GM19351 (cell line): ENCODE data around the gene S100PBP.

Experiments
- ATAC-seq: cut with Tn5 transposase; IDR thresholded peaks from one replicate; pipeline ENCODE4 v1.9.1; 2021; ENCODE audit warnings: mild to moderate bottlenecking, moderate library complexity; ENCODE audit not compliant: unreplicated experiment

S100PBP gene

DNA sequence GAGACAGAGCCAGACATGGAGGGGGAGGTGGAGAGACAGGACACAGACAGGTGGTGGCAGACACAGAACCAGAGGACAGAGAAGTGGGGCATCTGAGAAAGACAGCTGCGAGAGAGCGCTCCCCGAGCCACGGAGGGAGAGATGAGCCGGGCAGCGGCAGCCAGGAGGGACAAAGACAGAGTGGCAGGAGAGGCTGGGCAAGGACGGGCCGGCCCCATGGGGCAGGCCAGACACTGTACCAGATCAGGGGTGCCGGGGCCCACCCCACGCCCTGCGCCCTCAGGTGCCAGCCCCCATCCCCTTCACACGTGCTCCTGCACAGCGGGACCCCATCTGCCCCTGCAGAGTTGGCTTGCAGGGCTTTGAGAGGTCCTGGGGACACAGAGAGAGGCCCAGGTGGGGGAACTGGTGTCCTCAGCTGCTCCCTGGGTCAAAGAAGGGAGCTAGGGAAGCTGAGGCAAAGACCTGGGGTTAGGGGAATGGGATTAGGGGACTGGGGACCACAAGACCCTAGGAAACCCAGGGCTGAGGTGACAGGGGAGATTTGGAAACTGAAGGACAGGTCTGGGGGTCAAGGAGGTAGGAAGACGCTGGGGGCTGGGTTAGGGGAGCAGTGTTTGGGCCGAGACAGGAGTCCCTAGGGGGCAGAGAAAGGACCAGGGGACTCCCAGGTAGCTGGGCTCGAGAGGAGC, 52.6 kb downstream of the S100PBP start:
- ATAC-seq: no peak

- no peak for ATAC-seq
These were observed 53.3 kb downstream of the S100PBP start, which contains the start of gene FNDC5 for GRCh38 chr1:32870615-32871363. Gene FNDC5 (minus strand): TSS chr1:32870912.

DNA sequence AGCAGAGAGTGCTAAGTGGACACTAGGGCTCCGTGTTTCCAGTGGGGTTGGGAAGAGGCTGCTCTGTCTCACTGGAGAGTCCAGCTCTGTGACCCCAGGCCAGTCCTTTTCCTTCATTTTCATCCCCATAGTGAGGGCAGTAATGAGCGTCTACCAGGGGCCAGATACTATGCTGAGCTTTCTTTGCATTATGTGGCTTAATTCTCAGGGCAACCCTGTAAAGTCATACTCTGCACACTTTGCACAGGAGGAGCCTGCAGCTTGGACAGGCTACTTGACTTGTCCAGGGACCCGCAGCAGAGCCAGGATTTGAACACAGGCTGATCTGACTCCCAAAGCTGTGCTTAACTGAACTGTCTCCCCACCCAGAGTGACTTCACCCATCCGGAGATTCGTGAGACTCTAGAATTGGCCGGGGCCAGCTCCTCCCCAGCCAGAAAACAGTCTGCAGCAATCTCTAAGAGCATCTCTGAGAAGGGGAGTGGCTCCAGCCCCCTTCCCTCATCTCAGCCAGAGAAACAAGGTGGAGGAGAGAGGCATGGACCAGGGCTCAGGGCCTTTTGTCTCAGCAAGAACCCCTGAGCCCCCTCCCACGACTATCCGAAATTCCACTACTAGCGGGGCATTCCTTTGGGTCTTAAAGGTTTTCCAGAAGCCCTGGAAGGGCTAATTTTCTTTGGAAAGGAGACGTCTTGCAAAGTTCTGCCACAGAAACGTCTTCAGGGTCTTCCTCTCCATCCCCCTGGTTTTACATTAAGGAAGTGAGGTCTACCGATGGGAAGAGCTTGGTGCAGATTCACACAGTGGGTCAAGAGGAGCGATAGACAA, 54.1 kb downstream of the S100PBP start:
- ATAC-seq: no peak

- ATAC-seq: no peak
These were observed 54.7 kb downstream of the S100PBP start for GRCh38 chr1:32872192-32872460.

- no peak for ATAC-seq
These were observed 56.0 kb downstream of the S100PBP start for GRCh38 chr1:32873484-32873883.

GRCh38 chr1:32874860-32875752, 57.7 kb downstream of the S100PBP start:
- no peak for ATAC-seq

DNA sequence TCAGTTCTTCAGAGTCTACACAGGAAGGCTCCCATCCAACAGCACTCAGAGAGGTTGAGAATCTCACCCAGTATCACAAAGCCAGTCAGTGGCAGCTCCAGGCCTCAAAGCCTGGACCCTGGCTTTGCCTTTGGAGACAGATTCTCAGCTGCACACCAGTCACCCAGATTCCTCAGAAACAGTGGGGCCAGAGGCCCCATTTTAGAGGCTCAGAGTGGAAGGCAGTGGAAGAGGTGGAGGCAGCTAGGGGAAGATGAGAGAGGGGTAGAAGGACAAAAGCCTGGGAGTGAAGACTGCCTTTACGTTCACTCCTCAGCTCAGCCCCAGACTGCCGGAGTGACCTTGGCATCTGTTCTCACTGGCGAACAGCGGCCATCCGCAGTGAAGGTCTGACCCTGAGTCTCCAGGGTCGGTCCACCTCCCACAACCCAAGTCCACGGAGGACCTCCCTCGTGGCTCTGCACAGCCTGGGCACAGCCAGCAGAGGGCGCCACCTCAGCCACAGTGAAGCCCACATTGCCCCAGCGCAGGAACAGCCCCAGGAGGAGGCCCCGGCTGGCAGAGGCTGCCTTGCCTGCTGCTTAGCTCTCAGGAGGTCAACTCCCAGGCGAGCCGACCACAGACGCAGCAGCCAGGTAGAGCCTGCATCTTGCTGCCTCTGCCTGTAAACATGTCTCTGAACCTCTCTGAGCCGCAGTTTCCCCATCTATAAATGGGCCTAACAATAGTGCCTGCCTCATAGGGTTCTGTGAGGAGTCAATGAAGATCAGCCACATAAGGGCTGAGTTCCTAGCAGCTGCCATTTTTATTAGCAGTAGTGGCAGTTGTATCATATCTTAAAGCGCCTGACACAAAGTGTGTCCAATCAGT, 59.1 kb downstream of the S100PBP start:
- no peak for ATAC-seq

- no peak for ATAC-seq
These were observed 60.0 kb downstream of the S100PBP start for GRCh38 chr1:32877211-32878110.

GRCh38 chr1:32878183-32878582, 60.7 kb downstream of the S100PBP start:
- no peak for ATAC-seq

DNA sequence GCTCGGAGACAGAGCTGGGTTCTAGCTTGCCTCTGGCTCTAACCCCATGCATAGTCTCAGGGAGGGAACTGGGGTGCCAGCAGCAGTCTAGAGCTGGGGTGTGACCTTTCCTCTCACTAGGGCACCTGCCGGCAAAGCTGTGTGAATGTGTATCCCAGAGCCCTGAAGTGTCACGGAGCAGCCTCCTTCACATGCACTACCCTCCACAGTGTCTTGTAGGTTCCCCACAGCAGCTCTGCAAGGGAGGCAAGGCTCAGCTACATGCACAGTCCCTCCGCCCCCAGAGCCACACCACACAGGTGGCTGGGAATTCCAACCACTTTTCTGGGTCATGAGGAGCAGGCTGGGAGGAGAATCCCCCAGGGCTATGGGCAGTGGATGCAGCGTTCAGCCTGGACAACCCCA, 61.2 kb downstream of the S100PBP start:
- no peak for ATAC-seq

GRCh38 chr1:32881291-32881690, 63.8 kb downstream of the S100PBP start:
- no peak for ATAC-seq

DNA sequence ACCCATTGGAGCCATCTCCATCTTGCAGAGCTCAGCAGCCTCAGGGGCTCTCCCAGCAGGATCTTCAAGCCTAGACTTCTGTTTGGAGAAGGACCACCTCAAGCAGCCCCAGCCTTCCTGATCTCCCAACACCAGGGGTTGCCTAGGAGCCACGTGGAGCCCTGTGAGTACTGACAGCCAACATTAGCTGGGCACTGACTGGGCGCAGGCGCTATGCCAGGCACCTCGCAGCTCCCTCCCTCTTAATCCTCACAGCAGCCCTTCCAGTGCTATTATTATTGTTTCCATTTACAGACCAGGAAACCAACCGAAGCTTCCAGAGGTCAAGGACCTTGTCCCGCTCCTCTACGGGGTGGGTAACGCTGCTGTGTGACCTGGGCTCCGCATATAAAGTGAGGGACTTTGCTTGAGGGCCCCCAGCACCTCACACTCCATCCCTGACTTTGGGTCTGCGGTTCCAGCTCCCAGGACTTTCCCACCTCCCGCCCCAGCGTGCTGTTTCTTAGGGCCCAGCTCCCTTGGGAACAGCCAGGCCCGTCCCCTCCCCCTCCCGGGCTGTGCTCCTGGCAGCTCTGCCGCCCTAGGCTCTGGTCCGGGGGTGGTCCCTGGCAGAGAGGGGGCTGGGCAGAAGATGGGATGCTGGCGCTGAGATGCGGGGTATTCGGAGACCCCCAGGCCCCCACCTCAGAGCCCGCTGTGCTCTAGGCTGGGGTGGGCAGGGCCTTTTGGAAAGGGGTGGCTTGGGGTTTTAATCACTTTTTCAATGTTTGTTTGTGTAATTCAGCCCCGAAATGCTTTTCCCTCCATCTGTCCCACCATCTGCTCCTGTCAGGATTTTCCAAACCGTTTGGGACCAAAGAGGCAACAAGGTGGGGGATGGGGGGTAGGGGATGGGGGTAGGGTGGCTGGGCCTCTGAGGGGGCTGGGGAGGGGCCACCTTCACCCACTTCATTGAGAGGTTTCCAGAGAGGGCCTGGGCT, 64.7 kb downstream of the S100PBP start:
- ATAC-seq: no peak

- ATAC-seq: no peak
These were observed 66.0 kb downstream of the S100PBP start for GRCh38 chr1:32883338-32884031.

GRCh38 chr1:32884032-32884372, 66.5 kb downstream of the S100PBP start:
- ATAC-seq: no peak

- no peak for ATAC-seq
These were observed 67.3 kb downstream of the S100PBP start for GRCh38 chr1:32884726-32885125.

DNA sequence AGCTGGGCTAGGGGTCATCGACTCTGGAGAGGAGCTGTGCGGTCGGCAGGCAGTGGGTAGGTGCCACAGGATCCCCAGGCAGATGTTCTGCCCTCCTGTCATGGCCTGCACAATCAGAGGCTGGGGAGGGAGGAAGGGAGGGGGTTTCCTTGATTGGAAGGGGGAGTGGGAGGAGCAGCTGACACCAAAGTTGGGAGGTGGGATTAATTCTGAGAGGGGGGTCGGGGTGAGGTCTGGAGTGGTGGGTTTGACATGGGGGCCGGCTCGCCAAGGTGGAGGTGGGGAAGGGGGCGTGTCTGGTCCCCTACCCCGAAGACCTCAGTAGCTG, 68.2 kb downstream of the S100PBP start:
- ATAC-seq: no peak
